NCI-H1436 (cell line): ENCODE measurements around the gene FANCB.

Experiments
- DNase-seq: peaks from one replicate; lab custom pipeline; 2025; lab: John Stamatoyannopoulos, UW

The FANCB gene

GRCh38 chrX:14837155-14837554 lies 35.7 kb downstream of the FANCB start:
- no peak for DNase-seq

GRCh38 chrX:14832586-14832985 lies 40.3 kb downstream of the FANCB start:
- no peak for DNase-seq

GRCh38 chrX:14832151-14832550 lies 40.7 kb downstream of the FANCB start:
- DNase-seq = no peak

GRCh38 chrX:14829643-14830042 lies 43.2 kb downstream of the FANCB start:
- DNase-seq = no peak

GRCh38 chrX:14826319-14826718 lies 46.5 kb downstream of the FANCB start:
- no peak for DNase-seq

- DNase-seq = no peak
These were observed 47.0 kb downstream of the FANCB start for GRCh38 chrX:14825851-14826250.

GRCh38 chrX:14819769-14820168 lies 53.1 kb downstream of the FANCB start:
- no peak for DNase-seq

- no peak for DNase-seq
These were observed 55.3 kb downstream of the FANCB start for GRCh38 chrX:14817571-14817970.

- no peak for DNase-seq
These were observed 69.7 kb downstream of the FANCB start for GRCh38 chrX:14802943-14803710.

GRCh38 chrX:14801136-14801535 lies 71.7 kb downstream of the FANCB start:
- no peak for DNase-seq

GRCh38 chrX:14798805-14799397 lies 74.0 kb downstream of the FANCB start:
- DNase-seq = no peak
